H9 (cell line): ENCODE data around the gene SIGLEC7. TPM values are rescaled to one million over a fixed set of nuclear protein-coding genes. Genes with fewer than 3 reads are reported as not detected.

ENCODE experiments used
- DNase-seq: peaks from one replicate; pipeline ENCODE4 v3.0.0-alpha.2; 2017
- H2AFZ ChIP-seq: one replicate; pipeline ENCODE4 v1.6.1; 2013; ENCODE audit warnings: mild to moderate bottlenecking, low read length, control low read depth, moderate library complexity
- H2AK5ac ChIP-seq: 2 replicates; pipeline ENCODE4 v1.6.1; 2013; ENCODE audit warnings: low read length, control low read depth, mixed read lengths; ENCODE audit not compliant: insufficient read length
- H2BK120ac ChIP-seq: one replicate; pipeline ENCODE4 v1.6.1; 2013; ENCODE audit warnings: low read depth, mild to moderate bottlenecking, low read length, control low read depth, inconsistent platforms; ENCODE audit not compliant: poor library complexity, severe bottlenecking
- H2BK12ac ChIP-seq: 2 replicates; pipeline ENCODE4 v1.6.1; 2013; ENCODE audit warnings: low read length, control low read depth, mixed read lengths, low read depth; ENCODE audit not compliant: insufficient read length
- H2BK15ac ChIP-seq: 2 replicates; pipeline ENCODE4 v1.6.1; 2013; ENCODE audit warnings: low read depth, low read length, control low read depth
- H2BK20ac ChIP-seq: one replicate; pipeline ENCODE4 v1.6.1; 2013; ENCODE audit warnings: low read depth, mild to moderate bottlenecking, low read length, control low read depth, inconsistent platforms; ENCODE audit not compliant: poor library complexity, severe bottlenecking
- H2BK5ac ChIP-seq: 2 replicates; pipeline ENCODE4 v1.6.1; 2013; ENCODE audit warnings: low read length, control low read depth, mixed read lengths; ENCODE audit not compliant: insufficient read length
- H3K14ac ChIP-seq: 2 replicates; pipeline ENCODE4 v1.6.1; 2013; ENCODE audit warnings: low read length, control low read depth; ENCODE audit not compliant: insufficient read depth
- H3K18ac ChIP-seq: 2 replicates; pipeline ENCODE4 v1.6.1; 2013; ENCODE audit warnings: low read depth, mild to moderate bottlenecking, mixed read lengths, low read length, control low read depth; ENCODE audit not compliant: insufficient read length
- H3K23ac ChIP-seq: 2 replicates; pipeline ENCODE4 v1.6.1; 2013; ENCODE audit warnings: low read length, control low read depth, mixed read lengths, low read depth; ENCODE audit not compliant: insufficient read length
- H3K23me2 ChIP-seq: 2 replicates; pipeline ENCODE4 v1.6.1; 2013; ENCODE audit warnings: low read depth, mild to moderate bottlenecking, mixed read lengths, low read length, control low read depth; ENCODE audit not compliant: insufficient read length, poor library complexity, severe bottlenecking
- H3K27ac ChIP-seq: 2 replicates; pipeline ENCODE4 v1.5.1; 2013; ENCODE audit warnings: low read length, control low read depth, mixed read lengths, low read depth; ENCODE audit not compliant: insufficient read length
- H3K27me3 ChIP-seq: 2 replicates; pipeline ENCODE4 v1.6.1; 2013; ENCODE audit warnings: low read length, control low read depth, inconsistent platforms; ENCODE audit not compliant: insufficient read depth
- H3K4ac ChIP-seq: 2 replicates; pipeline ENCODE4 v1.6.1; 2013; ENCODE audit warnings: low read depth, mild to moderate bottlenecking, control low read depth, inconsistent platforms, low read length, moderate library complexity
- H3K4me1 ChIP-seq: 2 replicates; pipeline ENCODE4 v1.6.1; 2013; ENCODE audit warnings: low read length, control low read depth, inconsistent platforms; ENCODE audit not compliant: insufficient read depth
- H3K4me2 ChIP-seq: 2 replicates; pipeline ENCODE4 v1.6.1; 2013; ENCODE audit warnings: low read length, control low read depth, mixed read lengths; ENCODE audit not compliant: insufficient read length, insufficient read depth
- H3K56ac ChIP-seq: 2 replicates; pipeline ENCODE4 v1.6.1; 2013; ENCODE audit warnings: low read depth, mild to moderate bottlenecking, mixed read lengths, low read length, control low read depth; ENCODE audit not compliant: insufficient read length
- H3K79me1 ChIP-seq: 2 replicates; pipeline ENCODE4 v1.6.1; 2013; ENCODE audit warnings: low read depth, mild to moderate bottlenecking, moderate library complexity, low read length, control low read depth, inconsistent platforms; ENCODE audit not compliant: insufficient read depth, poor library complexity, severe bottlenecking
- H3K79me2 ChIP-seq: 2 replicates; pipeline ENCODE4 v1.6.1; 2013; ENCODE audit warnings: low read length, control low read depth, inconsistent platforms; ENCODE audit not compliant: insufficient read depth
- H3K9ac ChIP-seq: 2 replicates; pipeline ENCODE4 v1.6.1; 2013; ENCODE audit warnings: low read length, control low read depth, mixed read lengths; ENCODE audit not compliant: insufficient read length; ENCODE audit errors: extremely low read depth
- H3K9me3 ChIP-seq: one replicate; pipeline ENCODE4 v1.6.1; 2013; ENCODE audit warnings: low read depth, low read length, inconsistent platforms; ENCODE audit not compliant: control insufficient read depth
- H3T11ph ChIP-seq: one replicate; pipeline ENCODE4 v1.6.1; 2013; ENCODE audit warnings: mild to moderate bottlenecking, low read length, control low read depth, inconsistent platforms
- H4K20me1 ChIP-seq: one replicate; pipeline ENCODE4 v1.6.1; 2013; ENCODE audit not compliant: control insufficient read depth, insufficient read length, insufficient read depth
- H4K5ac ChIP-seq: 2 replicates; pipeline ENCODE4 v1.6.1; 2013; ENCODE audit warnings: low read depth, mild to moderate bottlenecking, mixed read lengths, low read length, control low read depth; ENCODE audit not compliant: insufficient read length
- H4K8ac ChIP-seq: replicated peaks from 2 replicates; pipeline ENCODE4 v1.6.1; 2013; ENCODE audit warnings: low read length, control low read depth, mixed read lengths, low read depth; ENCODE audit not compliant: insufficient read length
- H4K91ac ChIP-seq: 2 replicates; pipeline ENCODE4 v1.6.1; 2013; ENCODE audit warnings: low read depth, mild to moderate bottlenecking, moderate library complexity, mixed read lengths, low read length, control low read depth; ENCODE audit not compliant: insufficient read length
- H3K27ac Mint-ChIP-seq, 3 experiments: 2 replicates in 2 of 3; 3 replicates in 1 of 3; pipeline ENCODE4 v1.8.0; 2020 to 2021; ENCODE audit warnings: mixed read lengths in 3 of 3, mild to moderate bottlenecking in 1 of 3, moderate library complexity in 1 of 3
- H3K27me3 Mint-ChIP-seq: 2 replicates; pipeline ENCODE4 v1.8.0; 2021; ENCODE audit warnings: low read depth, mild to moderate bottlenecking, moderate library complexity, mixed read lengths
- H3K36me3 Mint-ChIP-seq, 3 experiments: 2 replicates in 2 of 3; 3 replicates in 1 of 3; pipeline ENCODE4 v1.8.0; 2020 to 2021; ENCODE audit warnings: low read depth in 3 of 3, mixed read lengths in 3 of 3; ENCODE audit not compliant: insufficient read depth in 1 of 3
- H3K4me1 Mint-ChIP-seq, 2 experiments: 2 replicates each; pipeline ENCODE4 v1.8.0; 2020; ENCODE audit warnings: mixed read lengths in 2 of 2
- H3K4me3 Mint-ChIP-seq, 2 experiments: 2 replicates in 1 of 2; 3 replicates in 1 of 2; pipeline ENCODE4 v1.8.0; 2020 to 2021; ENCODE audit warnings: mild to moderate bottlenecking in 2 of 2, mixed read lengths in 2 of 2, moderate library complexity in 1 of 2
- H3K9me3 Mint-ChIP-seq, 2 experiments: 2 replicates in 1 of 2; 3 replicates in 1 of 2; pipeline ENCODE4 v1.8.0; 2020; ENCODE audit warnings: mild to moderate bottlenecking in 2 of 2, mixed read lengths in 2 of 2, moderate library complexity in 1 of 2
- CTCF ChIP-seq: fragments of 200-600 bp; sonication (generic); conservative IDR thresholded peaks from 3 replicates; pipeline ENCODE4 v1.8.0; 2021; ENCODE audit warnings: antibody characterized with exemption, mild to moderate bottlenecking
- WGBS: extraction: QIAGEN DNeasy Blood & Tissue Kit; methylation state at CpG from one replicate; pipeline ENCODE4 v1.1.7; 2013; ENCODE audit warnings: missing lambda C conversion rate, low lambda C conversion rate, mixed read lengths; ENCODE audit not compliant: insufficient read length; ENCODE audit errors: extremely low coverage; 5-methylcytosine and 5-hydroxymethylcytosine counted together
- total RNA-seq: library from RNA; stranded (reverse); gene quantifications from 2 replicates; pipeline ENCODE4 v1.2.1, GENCODE V29; 2021

Gene SIGLEC7
- total RNA-seq, 1 experiment from 2014 or later = not detected

GRCh38 chr19:51183629-51184028 lies 41.5 kb downstream of the SIGLEC7 start:
- H2AK5ac ChIP-seq = no peak overlapping the region
- no peak overlapping the region for H3K56ac ChIP-seq
- no peak overlapping the region for H2BK12ac ChIP-seq
- H3K9me3 ChIP-seq = no peaks in the 10 kb centered on the region
- no CpG with 5 or more reads among the region's 8 CpGs for WGBS
- Mint-ChIP-seq H3K4me3 (no peak overlapping the region), H3K27ac (no peak overlapping the region), H3K4me1 (peaks cover 0 to 2% of the 10 kb centered on the region in 2 experiments; a peak in 1 of 4 replicates), H3K36me3 (no peaks in the 10 kb centered on the region; a peak in 1 of 7 replicates), H3K27me3 (peaks cover 38% of the 10 kb centered on the region), H3K9me3 (peaks cover 0 to 49% of the 10 kb centered on the region in 2 experiments; a peak in 3 of 5 replicates)
- no peaks in the 10 kb centered on the region for H3K79me2 ChIP-seq
- no peak overlapping the region for H3K18ac ChIP-seq
- no peaks in the 10 kb centered on the region for H3K79me1 ChIP-seq
- H3K4me1 ChIP-seq = no peaks in the 10 kb centered on the region
- peaks cover 2% of the 10 kb centered on the region for H3K23me2 ChIP-seq
- no peak for TF ChIP-seq CTCF
- no peak overlapping the region for H2BK5ac ChIP-seq
- H2AFZ ChIP-seq = no peak overlapping the region
- H4K5ac ChIP-seq = no peak overlapping the region
- H3K27me3 ChIP-seq = no peaks in the 10 kb centered on the region; the same call in 1 of the 2 replicates
- no peak overlapping the region for H3K9ac ChIP-seq
- no peak overlapping the region for H4K91ac ChIP-seq
- H3K4me2 ChIP-seq = no peak overlapping the region
- H3K4ac ChIP-seq = no peak overlapping the region
- H3K14ac ChIP-seq = no peak overlapping the region
- H3T11ph ChIP-seq = no peak overlapping the region
- no peak for DNase-seq
- H4K20me1 ChIP-seq = no peaks in the 10 kb centered on the region
- no peak overlapping the region for H3K23ac ChIP-seq
- no peak overlapping the region for H3K27ac ChIP-seq
- no peak overlapping the region for H4K8ac ChIP-seq
- H2BK15ac ChIP-seq = no peak overlapping the region
- H2BK20ac ChIP-seq = no peak overlapping the region
- no peak overlapping the region for H2BK120ac ChIP-seq
